ENCODE data around the gene BRME1. TPM values are rescaled to one million over a fixed set of nuclear protein-coding genes. Genes with fewer than 3 reads are reported as not detected.

Gene BRME1
- total RNA-seq, 1 experiment from 2014 or later: 6.7 TPM

DNA sequence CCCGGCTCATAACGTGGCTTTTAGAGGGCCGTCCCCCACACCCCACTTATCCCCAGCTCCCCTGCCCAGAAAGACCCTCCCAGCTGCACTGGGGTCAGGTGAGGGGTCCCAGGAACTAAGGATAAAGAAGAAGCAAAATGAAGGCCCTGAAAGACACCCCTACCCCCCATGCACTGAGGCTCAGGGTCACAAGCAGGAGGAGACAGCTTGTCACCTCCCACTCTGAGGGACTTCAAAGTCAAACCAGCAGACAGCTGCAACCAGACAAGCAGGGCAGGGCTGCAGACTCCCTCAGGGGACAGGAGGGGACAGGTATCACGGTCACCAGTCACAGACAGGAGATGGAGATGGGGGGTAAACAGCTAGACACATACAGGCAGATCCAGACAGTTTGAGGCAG is 35.0 kb downstream of the BRME1 start:
- no peak overlapping the region for H3K4me3 Mint-ChIP-seq
- Histone ChIP-seq H3K23ac (ENCODE audit: insufficient read length, low read depth, low read length) (no peak overlapping the region), H2BK20ac (ENCODE audit: low read depth, low read length, poor library complexity, severe bottlenecking) (no peak overlapping the region), H3K9ac (ENCODE audit: extremely low read depth, insufficient read length, low read length) (no peak overlapping the region), H3K56ac (ENCODE audit: insufficient read length, low read depth, low read length) (no peak overlapping the region), H4K91ac (ENCODE audit: insufficient read length, low read depth, low read length) (no peak overlapping the region), H4K20me1 (ENCODE audit: control insufficient read depth, insufficient read depth, insufficient read length) (no peaks in the 10 kb centered on the region), H3K4me1 (ENCODE audit: insufficient read depth, low read length) (no peaks in the 10 kb centered on the region), H2BK120ac (ENCODE audit: low read depth, low read length, poor library complexity, severe bottlenecking) (no peak overlapping the region), H2BK15ac (ENCODE audit: low read depth, low read length) (no peak overlapping the region), H3K9me3 (ENCODE audit: control insufficient read depth, low read depth, low read length) (no peaks in the 10 kb centered on the region), H3K27me3 (ENCODE audit: insufficient read depth, low read length) (peaks cover 51% of the 10 kb centered on the region; the same call in 1 of the 2 replicates), H3K27ac (ENCODE audit: insufficient read length, low read depth, low read length) (no peak overlapping the region), H3K4ac (ENCODE audit: low read depth, low read length) (no peak overlapping the region), H4K5ac (ENCODE audit: insufficient read length, low read depth, low read length) (no peak overlapping the region), H2AFZ (ENCODE audit: low read length) (no peak overlapping the region), H3K18ac (ENCODE audit: insufficient read length, low read depth, low read length) (no peak overlapping the region), H2AK5ac (ENCODE audit: insufficient read length, low read length) (no peak overlapping the region), H3K4me2 (ENCODE audit: insufficient read depth, insufficient read length, low read length) (no peak overlapping the region), H2BK5ac (ENCODE audit: insufficient read length, low read length) (no peak overlapping the region), H3K79me2 (ENCODE audit: insufficient read depth, low read length) (no peaks in the 10 kb centered on the region), H2BK12ac (ENCODE audit: insufficient read length, low read depth, low read length) (no peak overlapping the region), H3K23me2 (ENCODE audit: insufficient read length, low read depth, low read length, poor library complexity, severe bottlenecking) (peaks cover 3% of the 10 kb centered on the region), H3K14ac (ENCODE audit: insufficient read depth, low read length) (no peak overlapping the region), H3T11ph (ENCODE audit: low read length) (no peak overlapping the region), H3K79me1 (ENCODE audit: insufficient read depth, low read depth, low read length, poor library complexity, severe bottlenecking) (no peaks in the 10 kb centered on the region), H4K8ac (replicated peaks; ENCODE audit: insufficient read length, low read depth, low read length) (no peak overlapping the region)
- H3K27me3 Mint-ChIP-seq (ENCODE audit: low read depth): peaks cover 100% of the 10 kb centered on the region
- H3K27ac Mint-ChIP-seq: no peak overlapping the region
- no peaks in the 10 kb centered on the region for H3K9me3 Mint-ChIP-seq
- no CpG with 5 or more reads among the region's 4 CpGs for WGBS (ENCODE audit: extremely low coverage, insufficient read length, low lambda C conversion rate)
- peaks cover 6 to 12% of the 10 kb centered on the region in 2 experiments for H3K4me1 Mint-ChIP-seq
- no peaks in the 10 kb centered on the region; a peak in 2 of 7 replicates for H3K36me3 Mint-ChIP-seq (ENCODE audit: insufficient read depth in 1 of 3, low read depth in 3 of 3)
- TF ChIP-seq, protein P1, sequence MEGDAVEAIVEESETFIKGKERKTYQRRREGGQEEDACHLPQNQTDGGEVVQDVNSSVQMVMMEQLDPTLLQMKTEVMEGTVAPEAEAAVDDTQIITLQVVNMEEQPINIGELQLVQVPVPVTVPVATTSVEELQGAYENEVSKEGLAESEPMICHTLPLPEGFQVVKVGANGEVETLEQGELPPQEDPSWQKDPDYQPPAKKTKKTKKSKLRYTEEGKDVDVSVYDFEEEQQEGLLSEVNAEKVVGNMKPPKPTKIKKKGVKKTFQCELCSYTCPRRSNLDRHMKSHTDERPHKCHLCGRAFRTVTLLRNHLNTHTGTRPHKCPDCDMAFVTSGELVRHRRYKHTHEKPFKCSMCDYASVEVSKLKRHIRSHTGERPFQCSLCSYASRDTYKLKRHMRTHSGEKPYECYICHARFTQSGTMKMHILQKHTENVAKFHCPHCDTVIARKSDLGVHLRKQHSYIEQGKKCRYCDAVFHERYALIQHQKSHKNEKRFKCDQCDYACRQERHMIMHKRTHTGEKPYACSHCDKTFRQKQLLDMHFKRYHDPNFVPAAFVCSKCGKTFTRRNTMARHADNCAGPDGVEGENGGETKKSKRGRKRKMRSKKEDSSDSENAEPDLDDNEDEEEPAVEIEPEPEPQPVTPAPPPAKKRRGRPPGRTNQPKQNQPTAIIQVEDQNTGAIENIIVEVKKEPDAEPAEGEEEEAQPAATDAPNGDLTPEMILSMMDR (conservative IDR thresholded peaks at IDR 0.05): no peak
- no peak for DNase-seq
